Measurements from ENCODE around the gene PTPRN2. TPM values are rescaled to one million over a fixed set of nuclear protein-coding genes. Genes with fewer than 3 reads are reported as not detected.
"Not testable (repeated sequence)": the region's sequence is repeated elsewhere in the genome, so short reads cannot be mapped to it uniquely, and the experiment has no call there.

PTPRN2 gene
- total RNA-seq, 1 donor from 2014 or later: 15.4 TPM

GRCh38 chr7:157503229-157503628, 1084.4 kb downstream of the PTPRN2 start:
- H3K4me3 Mint-ChIP-seq: no peak overlapping the region

GRCh38 chr7:157502701-157503111, 1084.9 kb downstream of the PTPRN2 start:
- DNase-seq (ENCODE audit: extremely low spot score, unreplicated experiment): no peak
- Mint-ChIP-seq H3K27me3 (peaks cover 9% of the 10 kb centered on the region), H3K4me1 (ENCODE audit: unreplicated experiment) (peaks cover 13% of the 10 kb centered on the region), H3K9me3 (peaks cover 7% of the 10 kb centered on the region), H3K4me3 (no peak overlapping the region), H3K27ac (no peak overlapping the region), H3K36me3 (no peaks in the 10 kb centered on the region)
- no peak for TF ChIP-seq CTCF (conservative IDR thresholded peaks at IDR 0.05)

More at GRCh38 chr7:157503229-157503628, 1084.4 kb downstream of the PTPRN2 start:
- Mint-ChIP-seq H3K36me3 (no peaks in the 10 kb centered on the region), H3K9me3 (peaks cover 7% of the 10 kb centered on the region), H3K27ac (no peak overlapping the region), H3K27me3 (peaks cover 12% of the 10 kb centered on the region), H3K4me1 (ENCODE audit: unreplicated experiment) (peaks cover 13% of the 10 kb centered on the region)
- no peak for TF ChIP-seq CTCF (conservative IDR thresholded peaks at IDR 0.05)
- DNase-seq (ENCODE audit: extremely low spot score, unreplicated experiment): no peak

- peaks cover 7% of the 10 kb centered on the region for H3K9me3 Mint-ChIP-seq
- DNase-seq (ENCODE audit: extremely low spot score, unreplicated experiment): no peak
- H3K36me3 Mint-ChIP-seq: no peaks in the 10 kb centered on the region
- no peak overlapping the region for H3K27ac Mint-ChIP-seq
- peaks cover 13% of the 10 kb centered on the region for H3K4me1 Mint-ChIP-seq (ENCODE audit: unreplicated experiment)
- no peak for TF ChIP-seq CTCF (conservative IDR thresholded peaks at IDR 0.05)
- H3K4me3 Mint-ChIP-seq: no peak overlapping the region
- H3K27me3 Mint-ChIP-seq: peaks cover under 1% of the 10 kb centered on the region
Measured at GRCh38 chr7:157501581-157501980, 1086.0 kb downstream of the PTPRN2 start.

- H3K9me3 Mint-ChIP-seq; H3K27me3 Mint-ChIP-seq; H3K4me3 Mint-ChIP-seq; H3K27ac Mint-ChIP-seq; H3K36me3 Mint-ChIP-seq; DNase-seq (ENCODE audit: extremely low spot score, unreplicated experiment): not testable (repeated sequence)
- H3K4me1 Mint-ChIP-seq (ENCODE audit: unreplicated experiment): peaks cover 13% of the 10 kb centered on the region
Measured at GRCh38 chr7:157500989-157501540, 1086.6 kb downstream of the PTPRN2 start.

- Mint-ChIP-seq H3K27ac (no peak overlapping the region), H3K9me3 (peaks cover 3% of the 10 kb centered on the region), H3K4me3 (no peak overlapping the region), H3K27me3 (peaks cover 3% of the 10 kb centered on the region), H3K36me3 (no peaks in the 10 kb centered on the region), H3K4me1 (ENCODE audit: unreplicated experiment) (peaks cover 13% of the 10 kb centered on the region)
- DNase-seq (ENCODE audit: extremely low spot score, unreplicated experiment): no peak
- TF ChIP-seq CTCF (conservative IDR thresholded peaks at IDR 0.05): no peak
Measured at GRCh38 chr7:157500171-157500960, 1087.3 kb downstream of the PTPRN2 start.

GRCh38 chr7:157499835-157500153, 1087.8 kb downstream of the PTPRN2 start:
- Mint-ChIP-seq H3K27me3 (peaks cover 3% of the 10 kb centered on the region), H3K9me3 (no peaks in the 10 kb centered on the region), H3K36me3 (no peaks in the 10 kb centered on the region), H3K27ac (no peak overlapping the region), H3K4me1 (ENCODE audit: unreplicated experiment) (peaks cover 13% of the 10 kb centered on the region), H3K4me3 (no peak overlapping the region)
- DNase-seq (ENCODE audit: extremely low spot score, unreplicated experiment): no peak
- TF ChIP-seq CTCF (conservative IDR thresholded peaks at IDR 0.05): no peak

Data from type B pancreatic cell (in vitro differentiated cells).